ENCODE data around the gene UCP1.
"Not testable (repeated sequence)": the region's sequence is repeated elsewhere in the genome, so short reads cannot be mapped to it uniquely, and the experiment has no call there.

UCP1 gene

GRCh38 chr4:140529434-140529833 is 39.3 kb downstream of the UCP1 start:
- no peak for DNase-seq

- DNase-seq, result peak; percentile 93
These were observed 44.7 kb downstream of the UCP1 start, which contains the start of gene ELMOD2 for GRCh38 chr4:140523857-140524742. Gene ELMOD2, plus strand, starts transcription at chr4:140524168. Its CDS starts 1,261 bp downstream, at chr4:140525429.

- no peak for DNase-seq
These were observed 45.3 kb downstream of the UCP1 start for GRCh38 chr4:140523370-140523856.

- DNase-seq, result no peak
These were observed 53.3 kb downstream of the UCP1 start for GRCh38 chr4:140515423-140515822.

- DNase-seq, result not testable (repeated sequence)
These were observed 55.0 kb downstream of the UCP1 start for GRCh38 chr4:140513765-140514164.
